Lower lobe of right lung (tissue), 2 donors: ENCODE measurements around the gene BCL2L11. TPM values are rescaled to one million over a fixed set of nuclear protein-coding genes. Genes with fewer than 3 reads are reported as not detected.

Source experiments
- ATAC-seq, 2 donors: fragments of 200-7000 bp; cut with Tn5 transposase; one replicate each; pipeline ENCODE4 v1.9.1; 2020 to 2022; ENCODE audit warnings: mild to moderate bottlenecking in 2 of 2, moderate library complexity in 2 of 2
- DNase-seq: peaks from one replicate; pipeline ENCODE4 v3.0.0-alpha.2; 2020
- H3K27ac ChIP-seq: fragments of 200-600 bp; one replicate; pipeline ENCODE4 v1.8.0; 2022
- H3K27me3 ChIP-seq: fragments of 200-600 bp; one replicate; pipeline ENCODE4 v1.8.0; 2022; ENCODE audit warnings: low read depth
- H3K36me3 ChIP-seq: fragments of 200-600 bp; one replicate; pipeline ENCODE4 v1.8.0; 2022; ENCODE audit warnings: mild to moderate bottlenecking
- H3K4me1 ChIP-seq: fragments of 200-600 bp; one replicate; pipeline ENCODE4 v1.8.0; 2022
- H3K4me3 ChIP-seq: fragments of 200-600 bp; one replicate; pipeline ENCODE4 v1.8.0; 2022; ENCODE audit warnings: mild to moderate bottlenecking
- H3K9me3 ChIP-seq: fragments of 200-600 bp; one replicate; pipeline ENCODE4 v1.8.0; 2022
- intact Hi-C: fragments of 100-400 bp; cut with DNase I; formaldehyde crosslinking; loops from one replicate; pipeline ENCODE4 v1.11.0; 2022
- total RNA-seq: library from RNA; stranded (reverse); fragmentation: NEBNext Ultra II Directional; extraction: Animal tissue kit (Norgen Biotek cat#: 25700); gene quantifications from one replicate; pipeline ENCODE4 v1.2.1, GENCODE V29; 2021
- TF ChIP-seq, protein P1 (sequence below): fragments of 200-600 bp; IDR thresholded peaks from one replicate; pipeline ENCODE4 v1.8.0; 2022; ENCODE audit warnings: antibody characterized with exemption, mild to moderate bottlenecking
- donor health status: DM: no; HTN: yes; CAD: no; lungs with severe emphysema.

The BCL2L11 gene
- total RNA-seq, 1 donor from 2014 or later = 23.7 TPM

DNA sequence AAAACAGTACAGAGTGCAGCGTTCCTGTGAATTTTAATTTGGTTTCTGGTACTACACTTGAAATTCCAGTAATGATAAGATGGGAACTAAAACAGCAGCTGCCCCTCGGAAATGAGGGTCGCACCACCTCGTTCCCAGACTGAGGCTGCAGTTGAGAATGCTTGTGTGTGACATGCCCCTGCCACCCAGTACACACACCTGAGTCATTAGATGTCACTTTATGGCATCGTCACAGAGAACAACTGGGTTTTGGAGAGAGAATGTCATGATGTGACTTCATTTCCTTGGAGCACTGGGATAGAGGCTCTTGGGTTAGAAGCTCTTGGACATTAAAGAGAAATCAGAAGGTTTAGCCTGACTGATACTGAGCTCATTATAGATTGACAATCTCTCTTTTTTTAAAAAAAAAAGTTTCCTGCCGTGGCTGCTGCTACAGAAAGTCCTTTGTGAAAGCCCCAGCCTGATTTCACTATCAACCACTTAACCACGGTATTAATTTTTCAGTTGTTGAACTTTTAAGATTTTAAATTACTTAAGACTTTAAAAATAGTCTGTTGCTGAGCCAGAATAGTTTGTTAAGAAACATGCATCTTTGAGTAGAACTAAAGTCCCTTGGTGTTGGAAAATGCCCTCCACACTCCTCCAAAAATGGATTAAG, 24.5 kb downstream of the BCL2L11 start:
- ATAC-seq (no peak), DNase-seq (no peak)
- no peaks in the 10 kb centered on the region for H3K9me3 ChIP-seq
- H3K27ac ChIP-seq = no peak overlapping the region
- H3K4me1 ChIP-seq = peaks cover 3% of the 10 kb centered on the region
- TF ChIP-seq, protein P1, sequence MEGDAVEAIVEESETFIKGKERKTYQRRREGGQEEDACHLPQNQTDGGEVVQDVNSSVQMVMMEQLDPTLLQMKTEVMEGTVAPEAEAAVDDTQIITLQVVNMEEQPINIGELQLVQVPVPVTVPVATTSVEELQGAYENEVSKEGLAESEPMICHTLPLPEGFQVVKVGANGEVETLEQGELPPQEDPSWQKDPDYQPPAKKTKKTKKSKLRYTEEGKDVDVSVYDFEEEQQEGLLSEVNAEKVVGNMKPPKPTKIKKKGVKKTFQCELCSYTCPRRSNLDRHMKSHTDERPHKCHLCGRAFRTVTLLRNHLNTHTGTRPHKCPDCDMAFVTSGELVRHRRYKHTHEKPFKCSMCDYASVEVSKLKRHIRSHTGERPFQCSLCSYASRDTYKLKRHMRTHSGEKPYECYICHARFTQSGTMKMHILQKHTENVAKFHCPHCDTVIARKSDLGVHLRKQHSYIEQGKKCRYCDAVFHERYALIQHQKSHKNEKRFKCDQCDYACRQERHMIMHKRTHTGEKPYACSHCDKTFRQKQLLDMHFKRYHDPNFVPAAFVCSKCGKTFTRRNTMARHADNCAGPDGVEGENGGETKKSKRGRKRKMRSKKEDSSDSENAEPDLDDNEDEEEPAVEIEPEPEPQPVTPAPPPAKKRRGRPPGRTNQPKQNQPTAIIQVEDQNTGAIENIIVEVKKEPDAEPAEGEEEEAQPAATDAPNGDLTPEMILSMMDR = no peak
- intact Hi-C loops = no loop called here
- H3K4me3 ChIP-seq = no peak overlapping the region
- H3K27me3 ChIP-seq = no peaks in the 10 kb centered on the region
- peaks cover 15% of the 10 kb centered on the region for H3K36me3 ChIP-seq

DNA sequence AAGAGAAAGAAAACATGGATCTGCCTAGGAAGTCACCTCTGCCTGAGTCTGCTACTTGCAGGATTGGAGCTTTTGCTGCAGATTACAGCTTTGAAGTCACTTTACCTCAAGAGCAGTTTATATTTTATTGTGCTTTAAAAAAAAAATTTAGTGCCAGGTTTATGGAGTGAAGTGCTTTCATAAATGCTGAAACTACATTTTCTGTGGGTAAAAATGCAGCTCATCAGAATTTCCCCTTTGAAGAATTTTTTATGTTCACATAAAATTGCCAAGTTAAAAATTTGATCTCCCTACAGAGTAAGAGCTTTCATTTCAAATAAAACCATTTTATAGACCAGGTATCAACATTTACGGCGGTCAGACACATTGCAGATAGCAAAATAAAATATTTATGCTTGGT, 25.2 kb downstream of the BCL2L11 start:
- TF ChIP-seq, protein P1 = no peak

GRCh38 chr2:111148225-111148873, 27.6 kb downstream of the BCL2L11 start:
- TF ChIP-seq, protein P1 = no peak
- peaks cover 3% of the 10 kb centered on the region for H3K4me1 ChIP-seq
- H3K27ac ChIP-seq = no peak overlapping the region
- H3K9me3 ChIP-seq = no peaks in the 10 kb centered on the region
- no peaks in the 10 kb centered on the region for H3K27me3 ChIP-seq
- DNase-seq = no peak
- peaks cover 40% of the 10 kb centered on the region for H3K36me3 ChIP-seq
- H3K4me3 ChIP-seq = no peak overlapping the region
- intact Hi-C loops = no loop called here
- ATAC-seq = no peak

More for the DNA sequence above, 25.2 kb downstream of the BCL2L11 start:
- H3K4me3 ChIP-seq = no peak overlapping the region
- H3K27ac ChIP-seq = no peak overlapping the region
- H3K36me3 ChIP-seq = peaks cover 22% of the 10 kb centered on the region
- H3K9me3 ChIP-seq = no peaks in the 10 kb centered on the region
- ATAC-seq = no peak
- intact Hi-C loops = no loop called here
- H3K27me3 ChIP-seq = no peaks in the 10 kb centered on the region
- peaks cover 3% of the 10 kb centered on the region for H3K4me1 ChIP-seq
- DNase-seq = no peak

- no peak overlapping the region for H3K27ac ChIP-seq
- TF ChIP-seq, protein P1 = no peak
- peaks cover 3% of the 10 kb centered on the region for H3K4me1 ChIP-seq
- DNase-seq (no peak), ATAC-seq (no peak)
- no peaks in the 10 kb centered on the region for H3K27me3 ChIP-seq
- no peaks in the 10 kb centered on the region for H3K9me3 ChIP-seq
- H3K36me3 ChIP-seq = peaks cover 46% of the 10 kb centered on the region
- no peak overlapping the region for H3K4me3 ChIP-seq
- intact Hi-C loops = no loop called here
These were observed 28.2 kb downstream of the BCL2L11 start for GRCh38 chr2:111148925-111149324.

- TF ChIP-seq, protein P1 = no peak
- intact Hi-C loops = no loop called here
- H3K36me3 ChIP-seq = peaks cover 43% of the 10 kb centered on the region
These were observed 29.3 kb downstream of the BCL2L11 start for GRCh38 chr2:111149882-111150455.

More at GRCh38 chr2:111149882-111150455, 29.3 kb downstream of the BCL2L11 start:
- Histone ChIP-seq H3K27ac (no peak overlapping the region), H3K9me3 (no peaks in the 10 kb centered on the region), H3K27me3 (no peaks in the 10 kb centered on the region), H3K4me1 (peaks cover 3% of the 10 kb centered on the region), H3K4me3 (no peak overlapping the region)
- DNase-seq (no peak), ATAC-seq (no peak)
